ENCODE data around the gene SRC. TPM values are rescaled to one million over a fixed set of nuclear protein-coding genes. Genes with fewer than 3 reads are reported as not detected.
A peak's percentile ranks its signal among the peaks of the same experiment; 100 is the strongest.

Gene SRC
- total and polyA plus RNA-seq, 2 donors (not counting 3 experiments of a cell fraction or from before 2014, with no cell fraction given), result 22.6 to 29.4 TPM

DNA sequence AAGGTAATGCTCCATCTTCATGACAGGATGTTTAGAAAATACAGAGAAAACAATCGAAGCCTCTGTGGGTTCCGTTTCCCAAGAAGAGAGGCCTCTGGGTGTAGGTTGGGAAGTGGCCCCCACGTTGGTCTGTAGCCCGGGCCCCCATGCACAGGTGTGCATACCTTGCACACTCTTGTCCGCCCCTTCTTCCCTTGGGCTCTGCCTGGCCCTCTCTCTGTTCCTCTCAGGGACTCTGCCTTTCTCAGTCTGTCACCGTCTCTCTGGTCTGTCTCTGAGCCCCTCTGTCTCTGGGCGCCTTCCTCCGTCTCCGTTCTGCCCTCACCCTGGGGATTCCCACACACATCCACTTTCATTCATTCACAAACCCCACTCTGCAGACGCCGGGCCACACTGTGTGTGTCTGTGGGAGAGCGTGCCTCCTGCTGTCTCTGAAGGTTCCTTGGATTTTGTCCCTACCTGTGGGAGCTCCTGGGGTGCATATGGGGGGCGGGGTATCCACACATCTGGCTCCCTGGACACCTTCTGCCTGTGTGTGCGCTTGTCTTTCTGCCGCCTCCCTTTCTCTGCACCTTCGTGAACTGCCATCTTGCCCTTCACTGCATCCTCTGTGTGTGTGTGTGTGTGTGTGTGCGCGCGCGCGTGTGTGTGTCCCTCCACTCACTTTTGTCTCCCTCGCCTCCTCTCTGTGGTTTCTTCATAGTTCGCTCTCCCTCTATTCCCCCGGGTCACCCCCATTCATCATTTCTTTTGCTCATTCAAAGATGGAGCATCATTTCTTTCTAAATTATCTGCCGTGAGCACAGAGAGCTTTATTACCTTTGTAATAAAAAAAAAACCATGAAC, 75.3 kb downstream of the SRC start:
- H3K27me3 ChIP-seq (ENCODE audit: control insufficient read depth in 2 of 2, insufficient read depth in 2 of 2, low read length in 2 of 2), result peaks cover 23 to 31% of the 10 kb centered on the region in 2 experiments
- dilution Hi-C loops (cut with MboI; ENCODE audit: extremely low pct_ligation_motif_present, low sequenced_read_pairs) (no loop called here), intact Hi-C loops (cut with micrococcal nuclease) (no loop called here)
- POLR2A ChIA-PET, result no interaction called here
- H3K4me1 ChIP-seq (ENCODE audit: control insufficient read depth, extremely low read depth, insufficient read depth, low read length), result no peaks in the 10 kb centered on the region
- no peaks in the 10 kb centered on the region for H3K9me1 ChIP-seq (replicated peaks; ENCODE audit: control insufficient read depth, extremely low read depth, insufficient read depth, low read length)
- H3K79me2 ChIP-seq (ENCODE audit: control insufficient read depth, insufficient read depth, low read length), result no peaks in the 10 kb centered on the region
- no peak overlapping the region for H3K27ac ChIP-seq (ENCODE audit: insufficient read depth, low read depth, low read length)
- H2AFZ ChIP-seq (ENCODE audit: low read depth, low read length), result no peak overlapping the region
- no peak overlapping the region for H3K9ac ChIP-seq (replicated peaks; ENCODE audit: extremely low read depth, insufficient read depth, low read length)
- no peaks in the 10 kb centered on the region for H4K20me1 ChIP-seq (replicated peaks; ENCODE audit: control insufficient read depth, extremely low read depth, insufficient read depth, low read length)
- BruUV-seq (replicated peaks), result no TSS peak
- TF ChIP-seq FOS (IDR thresholded peaks at IDR 0.05; ENCODE audit: borderline replicate concordance, insufficient read depth, low read length) (no peak), POLR2A (IDR thresholded peaks at IDR 0.05; ENCODE audit: low read depth, low read length) (no peak), MYC (IDR thresholded peaks at IDR 0.05; ENCODE audit: low read depth, low read length) (no peak)
- TF ChIP-seq, protein P1, sequence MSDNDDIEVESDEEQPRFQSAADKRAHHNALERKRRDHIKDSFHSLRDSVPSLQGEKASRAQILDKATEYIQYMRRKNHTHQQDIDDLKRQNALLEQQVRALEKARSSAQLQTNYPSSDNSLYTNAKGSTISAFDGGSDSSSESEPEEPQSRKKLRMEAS (IDR thresholded peaks at IDR 0.05; ENCODE audit: insufficient read depth, insufficient read length), result no peak
- H3K36me3 ChIP-seq (ENCODE audit: control insufficient read depth in 2 of 2, extremely low read depth in 1 of 2, insufficient read depth in 2 of 2, low read length in 2 of 2), result no peaks in the 10 kb centered on the region
- no peaks in the 10 kb centered on the region for H3K9me3 ChIP-seq (replicated peaks; ENCODE audit: control insufficient read depth, insufficient read depth, low read length)
- FAIRE-seq (no peak), DNase-seq (ENCODE audit: low read depth, low spot score) (no peak)
- no peak overlapping the region for H3K4me3 ChIP-seq (replicated peaks in 1 of 3; ENCODE audit: insufficient read depth in 1 of 3, low read depth in 1 of 3, low read length in 3 of 3)
- H3K4me2 ChIP-seq (ENCODE audit: insufficient read depth, low read length), result no peak overlapping the region
- CTCF ChIA-PET, result interaction anchor here (1.2 kb wide), 1 partner anchor 43 kb away, joined by 3 read pairs; no protein-coding TSS in a partner anchor

DNA sequence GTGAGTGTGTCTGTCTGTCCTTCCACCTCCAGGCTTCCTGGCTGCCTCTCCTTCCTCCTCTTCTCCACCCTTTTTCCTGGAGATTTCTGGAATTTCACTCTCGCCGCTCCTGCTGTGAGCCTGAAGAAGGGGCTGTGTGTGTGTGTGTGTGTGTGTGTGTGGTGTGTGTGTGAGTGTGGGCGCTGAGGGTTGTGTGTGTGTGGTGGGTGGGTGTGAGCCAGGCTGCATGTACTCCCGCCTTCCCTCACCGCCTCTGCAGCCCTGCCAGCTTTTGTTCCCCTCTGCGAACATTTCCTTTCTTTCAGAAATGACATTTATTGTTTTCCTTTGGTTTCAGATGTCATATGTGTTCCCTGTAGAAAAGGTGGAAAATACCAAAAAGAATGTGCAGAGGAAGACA, 76.0 kb downstream of the SRC start:
- Histone ChIP-seq H3K27me3 (ENCODE audit: control insufficient read depth in 2 of 2, insufficient read depth in 2 of 2, low read length in 2 of 2) (peaks cover 23 to 31% of the 10 kb centered on the region in 2 experiments), H3K27ac (ENCODE audit: insufficient read depth, low read depth, low read length) (no peak overlapping the region), H3K4me3 (replicated peaks in 1 of 3; ENCODE audit: insufficient read depth in 1 of 3, low read depth in 1 of 3, low read length in 3 of 3) (no peak overlapping the region), H3K9ac (replicated peaks; ENCODE audit: extremely low read depth, insufficient read depth, low read length) (no peak overlapping the region), H3K4me2 (ENCODE audit: insufficient read depth, low read length) (no peak overlapping the region), H3K9me3 (replicated peaks; ENCODE audit: control insufficient read depth, insufficient read depth, low read length) (no peaks in the 10 kb centered on the region), H2AFZ (ENCODE audit: low read depth, low read length) (no peak overlapping the region), H3K79me2 (ENCODE audit: control insufficient read depth, insufficient read depth, low read length) (no peaks in the 10 kb centered on the region), H3K4me1 (ENCODE audit: control insufficient read depth, extremely low read depth, insufficient read depth, low read length) (no peaks in the 10 kb centered on the region), H3K36me3 (ENCODE audit: control insufficient read depth in 2 of 2, extremely low read depth in 1 of 2, insufficient read depth in 2 of 2, low read length in 2 of 2) (no peaks in the 10 kb centered on the region), H3K9me1 (replicated peaks; ENCODE audit: control insufficient read depth, extremely low read depth, insufficient read depth, low read length) (no peaks in the 10 kb centered on the region), H4K20me1 (replicated peaks; ENCODE audit: control insufficient read depth, extremely low read depth, insufficient read depth, low read length) (no peaks in the 10 kb centered on the region)
- no TSS peak for BruUV-seq (replicated peaks)
- peak; percentile 31 for FAIRE-seq
- peak; percentile 20 for DNase-seq (ENCODE audit: low read depth, low spot score)
- dilution Hi-C loops (cut with MboI; ENCODE audit: extremely low pct_ligation_motif_present, low sequenced_read_pairs), result no loop called here
- no peak for TF ChIP-seq MYC (IDR thresholded peaks at IDR 0.05; ENCODE audit: low read depth, low read length)
- TF ChIP-seq EZH2 (IDR thresholded peaks at IDR 0.05; ENCODE audit: borderline replicate concordance, low read depth, low read length, severe bottlenecking), result peak; percentile 36
- TF ChIP-seq GATA2 (IDR thresholded peaks at IDR 0.05; ENCODE audit: insufficient read depth, insufficient read length, low read depth, low read length), result no peak
- ChIA-PET CTCF (interaction anchor here (1.2 kb wide), 1 partner anchor 42 kb away, joined by 3 read pairs; no protein-coding TSS in a partner anchor), POLR2A (no interaction called here)
- intact Hi-C loops (cut with micrococcal nuclease), result no loop called here

Measured in endothelial cell of umbilical vein (primary cell).